Measurements from ENCODE around the gene ITGA11.

GRCh38 chr15:68376447-68377060, 55.4 kb downstream of the ITGA11 start:
- TF ChIP-seq TAF1 (IDR thresholded peaks at IDR 0.05; ENCODE audit: borderline replicate concordance, low read depth, low read length) (no peak), POLR2A (IDR thresholded peaks at IDR 0.05; ENCODE audit: low read depth, low read length) (no peak), POLR2AphosphoS5 (IDR thresholded peaks at IDR 0.05; ENCODE audit: low read depth, low read length) (no peak)

All from GM12892 (cell line).